GM21786 (cell line): Measurements from ENCODE around the gene RNF220.

Source experiments
- ATAC-seq: cut with Tn5 transposase; IDR thresholded peaks from one replicate; pipeline ENCODE4 v1.9.1; 2021; ENCODE audit not compliant: unreplicated experiment

The RNF220 gene

DNA sequence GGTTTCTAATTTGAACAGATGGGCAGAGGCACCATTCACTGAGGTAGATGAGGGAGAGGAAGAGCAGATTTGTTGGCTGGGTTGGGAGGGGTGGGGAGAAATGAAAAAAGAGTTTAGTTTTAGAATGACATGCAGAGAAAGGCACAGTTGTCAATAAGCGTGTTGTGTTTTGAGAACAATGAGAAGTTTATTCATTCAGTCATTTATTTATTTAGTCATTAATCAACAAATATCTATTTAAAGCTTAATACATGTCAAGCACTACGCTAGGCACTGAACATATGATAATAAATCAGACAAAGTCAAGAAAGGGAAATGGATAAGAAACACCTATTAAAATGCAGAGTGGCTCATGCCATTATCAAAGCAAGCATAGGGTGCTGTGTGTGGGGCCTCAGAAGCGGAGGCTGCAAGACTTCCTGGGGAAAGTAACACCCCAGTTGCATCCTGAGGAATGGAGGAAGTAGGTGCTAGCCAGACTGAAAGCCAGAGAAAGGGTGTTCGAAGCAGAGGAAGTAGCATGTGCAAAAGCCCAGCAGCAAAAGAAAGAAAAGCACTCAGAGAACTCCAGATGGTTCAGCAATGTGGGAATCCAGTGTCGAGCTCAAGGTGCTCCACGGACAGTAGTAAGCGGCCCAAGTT, 114.1 kb downstream of the RNF220 start:
- no peak for ATAC-seq

GRCh38 chr1:44521378-44522080, 116.5 kb downstream of the RNF220 start:
- no peak for ATAC-seq

DNA sequence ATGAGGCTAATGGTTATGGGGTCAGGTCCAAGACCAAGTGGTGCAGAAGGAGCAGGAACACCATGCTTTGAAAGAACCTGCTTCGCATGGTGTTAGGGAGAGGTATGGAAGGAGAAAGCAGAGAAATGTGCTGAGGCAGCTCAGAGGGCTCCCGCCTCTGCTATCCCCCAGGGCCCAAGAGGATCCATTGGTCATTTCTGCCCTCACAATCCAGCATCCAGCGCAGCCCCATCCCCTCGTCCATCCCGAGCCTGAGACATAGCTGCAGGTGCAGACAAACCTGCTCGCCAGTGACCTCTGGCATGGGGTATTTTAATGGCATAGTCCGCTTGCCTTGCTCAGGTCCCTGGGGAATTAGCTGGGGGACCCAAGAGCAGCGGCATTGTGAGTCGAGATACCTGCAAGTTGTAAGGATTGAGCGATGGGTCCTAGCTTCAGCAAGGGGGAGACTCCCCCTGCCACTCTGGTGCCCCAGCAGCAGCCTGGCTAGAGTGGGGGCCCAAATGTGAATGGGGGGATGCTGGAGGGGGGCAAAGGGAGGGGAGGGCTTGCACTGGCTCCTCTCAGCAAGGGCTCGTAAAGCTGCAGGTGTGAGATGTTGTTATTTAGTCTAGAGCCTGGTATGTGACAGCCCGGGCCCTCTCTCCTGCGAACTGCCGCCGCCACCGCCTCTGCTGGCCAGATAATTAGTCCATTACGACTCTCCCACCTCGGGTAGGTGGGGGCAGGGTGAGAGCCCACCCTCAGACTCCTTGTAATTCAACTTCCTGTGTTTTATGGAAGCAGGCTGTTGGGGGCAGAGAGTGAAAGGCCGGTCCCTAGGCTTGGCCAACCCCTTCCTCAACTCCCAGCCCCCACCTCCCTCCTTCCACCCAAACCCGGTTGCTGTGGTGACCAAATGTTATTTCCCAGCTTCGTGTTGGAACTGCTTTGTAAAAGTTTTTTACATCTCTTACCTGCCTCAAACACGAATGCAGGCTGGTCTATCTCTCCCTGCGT, 118.8 kb downstream of the RNF220 start:
- no peak for ATAC-seq

- ATAC-seq = no peak
Measured at GRCh38 chr1:44524655-44525500, 119.8 kb downstream of the RNF220 start.

DNA sequence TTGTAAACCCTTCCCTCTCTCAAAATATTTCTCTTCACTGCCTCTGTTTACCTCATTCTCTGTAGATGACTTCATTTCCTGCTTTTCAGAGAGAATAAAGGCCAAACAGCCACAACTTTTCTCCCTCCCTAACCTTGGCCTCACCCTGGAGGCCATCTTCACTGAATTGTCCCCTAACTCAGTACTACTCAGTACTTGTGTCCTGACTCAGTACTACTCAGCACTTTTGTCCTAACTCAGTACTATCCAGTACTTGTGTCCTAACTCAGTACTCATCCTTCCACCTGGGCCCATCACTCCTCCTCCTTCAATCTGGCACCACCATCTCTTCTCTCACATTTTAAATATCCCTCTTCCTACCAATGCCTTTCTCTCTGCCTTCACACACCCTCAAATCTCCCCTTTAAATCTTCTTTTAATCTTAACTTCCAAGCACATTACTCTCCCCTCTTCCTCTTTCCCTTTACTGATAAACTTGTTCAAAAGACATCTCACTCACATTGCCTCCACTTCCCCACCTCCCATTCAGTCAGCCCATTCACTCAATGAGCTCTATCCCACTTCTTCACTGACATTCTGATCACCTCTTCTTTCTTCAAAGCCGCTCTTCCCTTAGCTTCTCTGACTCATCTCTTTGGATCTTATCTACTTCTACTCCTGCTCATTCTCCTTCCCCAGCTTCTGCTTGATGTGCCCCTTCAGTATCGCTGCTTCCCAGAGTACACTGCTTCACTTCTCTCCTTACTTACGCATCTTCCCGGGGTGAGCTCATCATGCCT, 121.4 kb downstream of the RNF220 start:
- no peak for ATAC-seq

DNA sequence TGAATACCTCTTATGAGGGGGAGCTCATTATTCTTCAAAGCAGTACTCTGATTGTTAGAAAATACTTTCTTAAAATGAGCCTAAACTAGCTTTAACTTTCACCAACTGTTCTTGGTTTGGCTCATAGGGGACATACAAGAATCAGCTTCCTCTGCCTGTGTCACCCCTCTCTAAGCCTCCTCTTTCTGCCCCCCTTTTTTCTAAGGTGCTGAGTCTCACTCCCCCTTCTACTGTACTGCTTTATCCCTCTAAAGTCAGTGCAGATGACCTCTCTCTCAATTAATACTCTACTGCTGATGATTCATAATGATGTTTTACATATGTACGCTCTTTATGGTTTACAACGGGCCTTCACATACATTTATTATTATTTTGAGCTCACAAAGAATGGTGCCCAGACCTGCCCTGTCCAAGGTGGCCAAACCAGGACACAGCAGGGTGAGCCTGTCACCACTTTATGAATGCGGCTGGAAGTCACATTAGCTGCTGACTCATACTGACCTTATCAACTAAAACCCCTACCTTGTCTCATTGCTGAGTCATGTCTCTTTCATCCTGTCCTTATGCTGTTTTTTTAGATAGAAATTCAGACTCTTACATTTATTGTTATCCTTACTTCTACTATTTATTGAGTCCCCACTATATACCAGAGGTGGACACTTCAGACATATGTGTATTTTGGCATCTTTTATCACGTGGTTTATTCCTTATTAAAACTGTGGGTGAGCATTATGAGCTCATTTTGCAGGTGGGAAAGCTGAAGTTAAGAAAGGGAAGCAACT, 126.9 kb downstream of the RNF220 start:
- ATAC-seq = no peak

GRCh38 chr1:44532567-44532944, 127.5 kb downstream of the RNF220 start:
- no peak for ATAC-seq

DNA sequence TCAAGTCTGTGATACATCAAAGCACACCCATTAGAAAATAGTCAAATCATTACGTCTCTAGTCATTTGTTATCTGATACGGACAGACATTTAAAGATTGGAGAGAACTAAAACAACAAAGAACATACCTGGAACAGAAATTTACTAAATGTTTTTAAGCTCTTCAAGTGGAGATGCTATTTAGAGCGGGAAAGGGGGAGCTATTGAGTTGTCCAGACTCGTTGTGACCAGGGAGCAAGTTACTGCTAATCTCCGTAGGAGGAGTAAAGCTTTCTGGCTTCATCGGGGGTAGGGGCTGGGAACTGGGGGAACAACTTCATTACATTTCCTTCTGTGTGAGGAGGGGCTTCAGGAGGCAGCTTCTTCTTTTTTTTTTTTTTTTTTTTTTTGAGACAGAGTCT, 129.7 kb downstream of the RNF220 start:
- no peak for ATAC-seq

GRCh38 chr1:44536357-44537209, 131.5 kb downstream of the RNF220 start:
- no peak for ATAC-seq

GRCh38 chr1:44537538-44537937, 132.5 kb downstream of the RNF220 start:
- ATAC-seq = no peak

DNA sequence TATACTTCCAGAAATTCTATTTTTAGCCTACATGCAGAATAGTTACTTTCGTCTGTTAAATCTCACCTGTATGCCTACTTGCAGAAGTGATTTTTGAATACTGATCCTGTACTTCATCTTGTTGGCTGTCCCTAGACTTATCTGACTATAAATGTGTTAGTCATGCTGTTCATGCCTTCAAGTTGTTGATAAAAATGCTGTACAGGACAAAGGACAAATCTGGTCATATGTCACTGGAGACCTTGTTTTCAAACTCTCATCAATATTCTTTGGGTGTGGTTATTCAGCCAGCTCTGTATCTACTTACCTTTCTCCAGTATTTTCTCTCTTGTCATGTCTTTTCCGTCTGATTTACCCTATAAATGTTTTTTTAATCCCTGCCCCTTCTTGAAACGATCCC, 132.9 kb downstream of the RNF220 start:
- no peak for ATAC-seq

GRCh38 chr1:44539991-44540730, 135.1 kb downstream of the RNF220 start:
- no peak for ATAC-seq

DNA sequence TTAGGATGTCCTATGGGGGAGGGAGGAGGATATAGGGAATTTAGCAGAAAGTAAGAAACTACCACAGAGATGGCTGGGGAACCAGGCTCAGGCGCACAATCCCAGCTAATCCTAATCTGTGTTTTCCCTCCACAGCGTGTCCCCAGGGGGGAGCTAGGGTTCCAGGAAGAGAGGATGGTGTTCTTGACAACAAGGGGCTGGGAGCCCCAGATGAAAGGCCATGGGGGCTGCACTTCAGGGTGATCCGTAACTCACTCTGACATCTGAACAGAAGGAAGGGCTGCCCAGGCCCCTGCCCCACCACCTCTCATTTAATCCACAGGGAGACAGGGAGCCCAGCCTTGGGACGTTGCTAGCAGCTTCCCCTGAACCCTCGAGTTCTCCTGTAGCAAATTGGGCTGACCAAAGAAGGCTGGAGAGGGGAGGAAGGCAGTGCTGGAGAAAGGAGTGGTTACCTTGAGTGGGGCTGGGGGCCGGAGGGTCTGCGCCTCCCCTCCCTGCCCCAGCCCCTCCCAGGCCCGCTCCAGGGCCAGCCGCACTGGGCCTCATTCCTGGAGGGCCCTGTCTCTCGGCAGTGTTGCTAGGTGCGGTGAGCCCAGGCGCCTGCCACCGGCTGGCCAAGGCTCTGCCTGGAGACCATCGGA, 137.5 kb downstream of the RNF220 start:
- ATAC-seq = no peak

GRCh38 chr1:44543064-44543744, 138.1 kb downstream of the RNF220 start:
- no peak for ATAC-seq

DNA sequence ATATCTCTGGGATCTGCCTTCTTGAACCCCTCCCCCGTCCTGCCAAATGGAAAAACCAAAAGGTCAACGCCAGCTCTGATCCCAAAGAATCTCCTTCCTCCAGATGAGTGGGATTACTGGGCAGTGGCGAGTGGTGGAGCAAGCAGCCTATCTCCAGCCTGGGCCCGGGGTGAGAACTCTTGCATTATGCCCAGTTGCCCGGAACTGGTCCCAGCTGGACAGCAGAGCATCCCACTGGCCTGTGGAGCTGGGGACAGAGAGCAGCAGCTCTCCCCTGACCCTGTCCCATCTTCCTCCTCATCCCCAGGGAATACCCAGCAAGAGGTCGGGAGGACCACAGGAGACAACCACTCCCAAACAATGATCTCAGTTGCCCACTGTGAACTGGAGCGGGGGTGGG, 138.7 kb downstream of the RNF220 start:
- no peak for ATAC-seq

GRCh38 chr1:44544960-44545359, 139.9 kb downstream of the RNF220 start:
- ATAC-seq = no peak

DNA sequence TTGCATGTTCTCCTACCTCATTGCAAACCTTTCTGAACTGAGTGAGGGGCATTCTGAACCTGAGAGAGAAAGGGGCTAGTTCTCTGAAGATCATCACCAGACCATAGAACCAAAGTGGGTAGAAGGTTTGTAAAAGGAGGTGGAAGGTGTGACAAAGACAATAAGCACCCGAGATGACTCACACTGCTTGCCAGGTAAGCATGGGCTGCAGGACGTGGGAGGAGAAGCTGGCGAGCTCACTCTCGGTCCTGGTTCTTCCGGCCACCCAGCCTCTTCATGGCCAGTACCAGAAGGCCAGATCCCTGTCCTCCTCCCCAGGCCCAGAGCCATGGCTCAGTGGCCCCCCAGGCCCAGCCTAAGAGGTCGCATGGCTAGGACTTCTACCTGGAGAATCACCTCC, 140.9 kb downstream of the RNF220 start:
- no peak for ATAC-seq
